Esophagus muscularis mucosa (tissue), 4 donors: ENCODE measurements around the gene AHCYL1. TPM values are rescaled to one million over a fixed set of nuclear protein-coding genes. Genes with fewer than 3 reads are reported as not detected.

Experiments
- DNase-seq: peaks from one replicate; pipeline ENCODE4 v3.0.0-alpha.2; 2017; ENCODE audit errors: extremely low spot score
- H3K27ac ChIP-seq, 4 donors: fragments of 200-600 bp; sonication (generic); replicated peaks in 1 of 4; 1 replicate in 3 of 4; 2 replicates in 1 of 4; pipeline ENCODE4 v1.5.1; 2016 to 2019; ENCODE audit warnings: mild to moderate bottlenecking in 1 of 4
- H3K27me3 ChIP-seq, 4 donors: fragments of 200-600 bp; sonication (generic); one replicate each; pipeline versions ENCODE4 v1.5.1 to v1.6.0; 2016 to 2019
- H3K36me3 ChIP-seq, 4 donors: fragments of 200-600 bp; sonication (generic); one replicate each; pipeline ENCODE4 v1.5.1; 2016 to 2019
- H3K4me1 ChIP-seq, 4 donors: fragments of 200-600 bp; sonication (generic); one replicate each; pipeline ENCODE4 v1.5.1; 2016 to 2019
- H3K4me3 ChIP-seq, 4 donors: fragments of 200-600 bp; sonication (generic); 1 replicate in 2 of 4; 2 replicates in 2 of 4; pipeline ENCODE4 v1.5.1; 2016 to 2019; ENCODE audit warnings: mild to moderate bottlenecking in 4 of 4, moderate library complexity in 1 of 4
- H3K9me3 ChIP-seq, 4 donors: fragments of 200-600 bp; sonication (generic); 1 replicate in 3 of 4; 2 replicates in 1 of 4; pipeline ENCODE4 v1.5.1; 2016 to 2019
- EP300 ChIP-seq: sonication (generic); formaldehyde crosslinking; IDR thresholded peaks from one replicate; pipeline ENCODE4 v1.6.1; 2017; ENCODE audit warnings: antibody characterized with exemption
- POLR2A ChIP-seq: fragments of 450-650 bp; IDR thresholded peaks from one replicate; pipeline ENCODE4 v1.6.1; 2017; ENCODE audit warnings: antibody characterized with exemption, moderate library complexity, mild to moderate bottlenecking, low read depth
- POLR2AphosphoS5 ChIP-seq, 2 donors: sonication (generic); formaldehyde crosslinking; IDR thresholded peaks; one replicate each; pipeline ENCODE4 v1.6.1; 2017; ENCODE audit warnings: antibody characterized with exemption in 2 of 2
- WGBS: methylation state at CpG from one replicate; pipeline ENCODE4 v1.1.5; 2018; 5-methylcytosine and 5-hydroxymethylcytosine counted together
- intact Hi-C: fragments of 100-400 bp; cut with DNase I; formaldehyde crosslinking; loops from one replicate; pipeline ENCODE4 v1.15.1; 2023
- total RNA-seq, 4 donors: library from RNA; depleted of rRNA; stranded (reverse); fragments of >200 nt; gene quantifications; one replicate each; pipeline versions ENCODE4 v1.1.0 to v1.2.1, GENCODE V29; 2016
- TF ChIP-seq, protein P1 (sequence below), 3 experiments: fragments of 200-600 bp in 2 of 3; fragments of 450-650 bp in 1 of 3; sonication (generic) in 2 of 3; IDR thresholded peaks; one replicate each; pipeline ENCODE4 v1.5.1; 2017 to 2019; ENCODE audit warnings: antibody characterized with exemption in 3 of 3, mild to moderate bottlenecking in 2 of 3, moderate library complexity in 1 of 3

Gene AHCYL1
- total RNA-seq, 4 donors from 2014 or later = 72.1 to 111 (median 91.0) TPM

DNA sequence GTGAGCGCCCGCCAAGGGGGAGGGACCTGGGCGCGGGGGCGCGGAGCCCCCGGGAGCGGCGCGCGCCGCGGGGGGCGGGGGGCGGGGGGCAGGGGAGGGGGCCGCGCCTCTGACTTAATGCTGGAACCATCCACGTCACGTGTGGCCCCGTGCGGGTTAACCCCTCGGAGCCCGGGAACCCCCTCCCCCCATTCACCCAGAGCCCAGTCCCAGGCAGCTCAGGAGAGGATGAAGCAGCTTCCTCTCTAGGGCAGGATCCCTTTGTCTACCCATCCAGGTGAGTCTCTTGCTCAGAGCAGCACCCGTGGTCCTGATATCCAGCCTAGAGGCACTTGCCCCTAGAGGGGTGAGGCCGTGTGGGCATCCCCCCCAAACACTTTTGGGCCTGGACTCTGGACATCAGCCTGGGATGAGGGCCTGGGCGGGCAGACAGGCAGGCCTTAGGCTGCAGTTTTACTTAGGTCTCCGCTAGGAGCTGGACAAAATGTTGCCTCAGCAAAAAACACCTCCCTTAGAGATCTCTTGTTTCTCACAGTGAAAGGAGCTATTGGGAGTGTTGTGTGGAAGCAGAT, 86.2 kb downstream of the AHCYL1 start, which contains the start of gene ALX3:
Gene ALX3, minus strand, starts transcription at position 2 of the 572 bp plus-strand sequence. CDS start 60 bp downstream, outside the sequence.
- no peak for DNase-seq
- Histone ChIP-seq H3K9me3 (no peaks in the 10 kb centered on the region), H3K27me3 (peaks cover 8 to 91% (median 49%) of the 10 kb centered on the region in 4 donors), H3K4me3 (peak within 1 kb of the TSS; percentile 29 to 41 (median 38)), H3K27ac (no peak within 1 kb of the TSS), H3K4me1 (peaks cover 21 to 36% (median 35%) of the 10 kb centered on the region in 4 donors), H3K36me3 (no peaks in the 10 kb centered on the region)
- TF ChIP-seq EP300 (no peak), POLR2AphosphoS5 (IDR thresholded peaks at IDR 0.05) (no peak), POLR2A (no peak)
- TF ChIP-seq, protein P1, sequence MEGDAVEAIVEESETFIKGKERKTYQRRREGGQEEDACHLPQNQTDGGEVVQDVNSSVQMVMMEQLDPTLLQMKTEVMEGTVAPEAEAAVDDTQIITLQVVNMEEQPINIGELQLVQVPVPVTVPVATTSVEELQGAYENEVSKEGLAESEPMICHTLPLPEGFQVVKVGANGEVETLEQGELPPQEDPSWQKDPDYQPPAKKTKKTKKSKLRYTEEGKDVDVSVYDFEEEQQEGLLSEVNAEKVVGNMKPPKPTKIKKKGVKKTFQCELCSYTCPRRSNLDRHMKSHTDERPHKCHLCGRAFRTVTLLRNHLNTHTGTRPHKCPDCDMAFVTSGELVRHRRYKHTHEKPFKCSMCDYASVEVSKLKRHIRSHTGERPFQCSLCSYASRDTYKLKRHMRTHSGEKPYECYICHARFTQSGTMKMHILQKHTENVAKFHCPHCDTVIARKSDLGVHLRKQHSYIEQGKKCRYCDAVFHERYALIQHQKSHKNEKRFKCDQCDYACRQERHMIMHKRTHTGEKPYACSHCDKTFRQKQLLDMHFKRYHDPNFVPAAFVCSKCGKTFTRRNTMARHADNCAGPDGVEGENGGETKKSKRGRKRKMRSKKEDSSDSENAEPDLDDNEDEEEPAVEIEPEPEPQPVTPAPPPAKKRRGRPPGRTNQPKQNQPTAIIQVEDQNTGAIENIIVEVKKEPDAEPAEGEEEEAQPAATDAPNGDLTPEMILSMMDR (IDR thresholded peaks at IDR 0.05) = no peak
- intact Hi-C loops = no loop called here
- 69% methylated on average over 2 of the region's 27 CpGs for WGBS

Other genes starting within 250 kb of the AHCYL1 start
- gene GSTM3, start 243.7 kb upstream of the AHCYL1 start, total RNA-seq = 100 to 1,000 TPM in 1 of 4 donors, 10 to 100 TPM in 3; 64.6 to 111 (median 76.9) TPM
- gene EPS8L3, start 220.8 kb upstream of the AHCYL1 start, total RNA-seq = under 1 TPM in 1 of 4 donors, not detected in 3; 0.52 TPM
- gene CSF1, start 73.9 kb upstream of the AHCYL1 start, total RNA-seq = 10 to 100 TPM; 27.0 to 92.6 (median 48.1) TPM
- gene STRIP1, start 49.9 kb downstream of the AHCYL1 start, total RNA-seq = 10 to 100 TPM; 26.2 to 43.5 (median 35.3) TPM
- gene ALX3, start 85.9 kb downstream of the AHCYL1 start, total RNA-seq = not detected
- gene UBL4B, start 127.7 kb downstream of the AHCYL1 start, total RNA-seq = not detected
- gene SLC6A17, start 165.7 kb downstream of the AHCYL1 start, total RNA-seq = 1 to 10 TPM in 1 of 4 donors, under 1 TPM in 3; 0.42 to 1.8 (median 0.57) TPM
- gene KCNC4, start 225.5 kb downstream of the AHCYL1 start, total RNA-seq = 10 to 100 TPM in 2 of 4 donors, 1 to 10 TPM in 2; 4.6 to 18.0 (median 9.7) TPM